ENCODE results near the gene DVL1.

The DVL1 gene

DNA sequence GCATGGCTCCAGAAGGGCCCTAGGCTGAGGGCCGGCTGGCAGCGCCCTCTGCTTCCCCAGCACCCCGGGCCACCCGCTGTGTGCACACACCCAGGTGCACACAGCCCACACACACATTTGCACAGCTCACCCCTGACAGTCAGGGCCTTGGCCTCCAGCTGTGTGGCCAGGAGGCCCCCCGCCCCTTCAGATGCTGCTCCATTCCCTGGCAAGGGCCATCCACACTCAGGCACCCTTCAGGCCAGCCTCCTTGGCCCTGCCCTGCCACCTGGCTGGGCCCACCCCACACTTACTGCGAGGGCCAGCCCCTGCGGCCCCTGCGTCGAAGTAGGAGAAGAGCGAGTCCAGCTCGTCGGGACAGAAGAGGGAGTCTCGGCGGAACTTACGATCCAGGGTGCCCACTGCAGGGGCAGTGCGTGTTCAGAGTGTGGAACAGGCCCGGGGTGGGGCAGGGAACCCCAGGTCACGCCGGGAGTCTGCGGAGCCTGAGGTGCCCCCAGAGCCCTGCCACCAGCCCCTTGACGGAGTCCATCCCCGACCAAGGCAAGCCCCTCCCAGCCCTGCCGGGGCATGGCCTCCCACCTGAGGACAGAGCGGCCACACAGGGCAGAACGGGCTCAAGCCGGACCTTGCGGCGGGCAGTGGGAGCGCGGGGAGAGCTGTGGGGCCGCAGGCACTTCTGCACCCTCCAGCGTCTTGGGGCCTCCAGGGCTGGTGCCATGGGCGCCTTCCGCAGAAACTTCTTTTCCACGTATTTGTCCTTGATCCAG, 53.9 kb downstream of the DVL1 start:
- DNase-seq = no peak

DNA sequence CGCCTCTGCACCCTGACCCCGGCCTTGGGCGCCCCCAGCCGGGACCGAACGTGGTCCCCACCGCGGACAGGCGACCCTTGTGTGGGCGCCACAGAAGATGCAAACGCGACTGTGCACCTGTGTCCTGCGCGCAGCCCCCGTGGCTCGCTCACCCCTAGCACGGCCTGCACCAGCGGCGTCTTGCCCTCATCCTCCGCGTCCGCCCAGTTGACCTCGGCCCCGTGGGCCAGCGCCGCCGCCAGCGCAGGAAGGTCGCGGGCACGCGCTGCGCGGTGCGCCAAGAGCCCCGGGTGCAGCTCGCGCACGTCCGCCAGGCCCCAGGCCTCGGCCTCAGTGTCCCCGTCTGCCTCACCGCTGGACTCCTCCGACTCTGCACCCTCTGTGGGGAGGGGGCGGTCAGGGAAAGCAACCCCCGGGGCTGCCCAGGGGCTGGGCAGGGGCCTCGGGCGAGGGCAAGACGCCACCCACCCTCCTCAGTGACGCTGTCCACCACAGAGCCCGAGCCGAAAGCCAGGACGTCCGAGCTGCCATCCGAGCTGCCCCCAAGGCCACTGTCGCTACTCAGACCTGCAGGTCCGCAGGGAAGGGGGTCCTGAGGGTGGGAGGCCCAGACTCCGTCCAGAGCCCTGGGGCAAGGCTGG, 54.8 kb downstream of the DVL1 start:
- no peak for DNase-seq

DNA sequence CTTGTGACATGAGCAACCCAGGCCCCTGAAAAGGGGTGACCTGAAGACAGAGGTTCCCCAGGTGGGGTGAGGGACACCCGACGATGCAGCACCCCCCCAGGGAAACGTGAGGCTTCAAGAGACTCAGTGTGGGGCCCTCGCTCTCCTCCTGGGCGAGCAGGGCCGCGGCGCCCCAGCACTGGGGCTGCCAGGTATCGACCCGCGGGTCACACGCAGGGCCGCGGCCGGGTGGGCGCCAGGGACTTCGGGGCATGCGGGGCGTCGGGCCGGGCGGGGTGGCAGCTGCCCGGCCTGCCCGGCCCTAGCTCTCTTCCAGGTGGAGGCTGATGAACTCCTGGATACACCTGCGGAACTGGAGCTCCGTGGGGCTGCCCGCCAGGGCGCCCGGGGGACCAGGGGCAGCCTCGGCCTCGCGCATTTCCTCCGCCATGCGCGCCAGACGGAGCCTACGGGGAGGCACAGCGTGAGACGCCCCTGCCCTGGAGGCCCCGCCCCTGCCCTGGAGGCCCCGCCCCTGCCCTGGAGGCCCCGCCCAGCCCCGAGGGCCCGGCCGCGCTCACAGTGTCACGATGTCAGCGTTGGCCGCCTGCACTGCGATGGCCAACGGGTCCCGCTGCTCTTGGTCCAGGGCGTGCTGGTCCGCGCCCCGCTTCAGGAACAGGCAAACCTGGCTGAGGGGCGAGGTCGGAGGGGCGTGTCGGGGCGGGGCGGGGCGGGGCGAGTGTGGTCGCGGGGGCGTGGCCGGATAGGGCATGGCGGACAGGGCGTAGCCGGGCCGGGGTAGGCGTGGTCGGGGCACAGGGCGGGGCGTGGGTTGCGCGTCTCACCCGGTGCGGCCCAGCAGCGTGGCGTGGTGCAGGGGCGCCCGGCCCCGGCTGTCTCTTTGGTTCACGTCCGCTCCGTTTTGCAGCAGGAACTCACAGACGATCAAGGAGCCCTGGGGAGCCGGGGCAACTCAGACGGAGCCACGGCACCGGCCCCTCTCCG, 55.7 kb downstream of the DVL1 start:
- no peak for DNase-seq

DNA sequence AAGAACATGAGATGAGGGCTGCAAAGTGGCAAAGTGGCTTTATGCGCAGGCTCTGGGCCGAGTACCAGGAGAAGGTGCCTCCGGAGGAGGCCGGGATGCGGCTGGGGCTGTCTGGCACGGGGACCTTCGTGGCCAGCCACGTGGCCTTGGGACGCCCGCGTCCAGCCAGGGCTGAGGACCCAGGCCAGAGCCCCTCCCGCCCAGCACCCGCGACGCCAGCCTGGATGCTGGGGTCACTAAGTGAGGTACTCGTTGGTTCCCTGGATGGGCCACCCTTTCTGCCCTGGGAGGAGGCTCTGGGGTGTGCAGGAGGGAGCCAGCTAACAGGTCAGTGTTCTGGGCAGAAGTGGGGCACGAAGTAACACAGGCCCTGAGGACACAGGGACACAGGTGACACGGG, 56.4 kb downstream of the DVL1 start:
- DNase-seq = no peak

GRCh38 chr1:1292442-1292779, 56.8 kb downstream of the DVL1 start:
- DNase-seq = no peak

DNA sequence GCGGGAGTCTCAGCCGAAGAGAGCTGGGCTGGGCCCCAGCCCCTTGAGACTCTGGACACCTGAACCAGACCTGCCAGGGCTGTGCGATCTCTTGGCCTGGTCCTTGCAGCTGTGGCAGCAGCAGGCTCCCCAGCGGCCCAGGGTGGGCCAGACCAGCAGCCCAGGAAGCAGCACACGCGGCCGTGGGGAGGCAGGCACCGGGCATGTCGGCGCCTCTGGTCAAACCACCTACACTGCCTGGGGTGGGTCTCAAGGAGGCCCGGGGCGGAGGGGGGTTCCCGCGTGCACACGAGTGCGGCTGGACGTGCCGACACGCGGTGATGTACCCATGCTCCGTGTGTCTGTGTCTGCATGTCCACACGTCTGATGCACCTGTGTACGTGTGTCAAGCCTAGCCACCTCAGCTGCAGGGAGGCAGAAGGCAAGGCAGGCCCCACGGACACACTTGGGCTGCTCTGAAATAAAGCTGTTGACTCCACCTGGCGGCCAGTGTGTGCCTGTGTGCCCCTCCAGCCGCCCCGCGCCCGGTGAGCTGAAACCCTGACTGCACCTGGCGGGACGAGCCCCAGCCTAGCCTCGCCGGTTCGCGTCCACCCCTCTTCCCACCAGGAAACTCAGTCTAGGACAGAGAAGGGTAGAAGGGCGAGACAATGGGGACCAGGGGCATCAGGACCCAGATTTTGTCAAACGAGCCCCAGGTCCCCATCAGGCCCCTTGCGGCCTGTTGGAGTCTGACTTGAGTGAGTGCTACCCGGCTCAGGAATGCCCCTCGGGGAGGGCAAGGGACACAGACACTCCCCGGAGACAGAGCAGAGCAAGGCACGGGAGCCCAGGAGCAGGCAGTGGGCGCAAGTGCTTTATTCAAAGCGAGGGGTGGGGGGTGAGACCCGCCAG, 57.4 kb downstream of the DVL1 start:
- peak; percentile 68 to 69 for DNase-seq

- no peak for DNase-seq
Measured at GRCh38 chr1:1291023-1291528, 58.1 kb downstream of the DVL1 start.

GRCh38 chr1:1290238-1290731, 58.9 kb downstream of the DVL1 start:
- DNase-seq = peak; percentile 56 to 72

GRCh38 chr1:1287288-1288110, 61.7 kb downstream of the DVL1 start:
- DNase-seq = no peak

GRCh38 chr1:1286313-1287261, 62.6 kb downstream of the DVL1 start:
- DNase-seq = no peak

- no peak for DNase-seq
Measured at GRCh38 chr1:1285611-1286311, 63.5 kb downstream of the DVL1 start.

All from stimulated activated CD4-positive, alpha-beta T cell treated with anti-CD3 and anti-CD28 coated beads, Interleukin-4, amount 100 ng/mL, for 4 hours (primary cell).